Panc1 (cell line): ENCODE results near the gene BAHCC1. TPM values are rescaled to one million over a fixed set of nuclear protein-coding genes. Genes with fewer than 3 reads are reported as not detected.

Experiments
- ATAC-seq: fragments of 200-7000 bp; cut with Tn5 transposase; 2 replicates; pipeline ENCODE4 v1.9.1; 2020; ENCODE audit warnings: mild to moderate bottlenecking, moderate library complexity
- BruUV-seq: library from RNA; stranded (reverse); fragments of 400-500 nt; replicated peaks from 2 replicates; lab custom pipeline; 2021; lab: Mats Ljungman, UMichigan
- CTCF ChIA-PET: fragments of 300-600 bp; sonication (Branson Sonifier 250); formaldehyde crosslinking; loops from one replicate; lab custom pipeline; 2022; ENCODE audit warnings: antibody characterized with exemption; lab: Charles Lee
- POLR2A ChIA-PET: fragments of 300-600 bp; sonication (Branson Sonifier 250); formaldehyde crosslinking; loops from one replicate; lab custom pipeline; 2022; ENCODE audit warnings: antibody characterized with exemption; lab: Charles Lee
- DNase-seq: peaks from one replicate; pipeline ENCODE4 v3.0.0-alpha.2; 2010; ENCODE audit warnings: low read depth, low spot score
- H3K27ac ChIP-seq: 2 replicates; pipeline ENCODE4 v1.5.1; 2011; ENCODE audit warnings: mild to moderate bottlenecking, low read length, inconsistent platforms
- H3K27me3 ChIP-seq: fragments of 200-500 bp; sonication (Bioruptor generic); 2 replicates; pipeline ENCODE4 v1.6.0; 2014; ENCODE audit warnings: low read length, inconsistent platforms; ENCODE audit not compliant: control insufficient read depth, insufficient read depth
- H3K36me3 ChIP-seq: fragments of 200-500 bp; sonication (Bioruptor generic); 2 replicates; pipeline ENCODE4 v1.5.1; 2014; ENCODE audit warnings: inconsistent platforms, mild to moderate bottlenecking, low read length, moderate library complexity; ENCODE audit not compliant: control insufficient read depth, insufficient read depth
- H3K4me1 ChIP-seq: 2 replicates; pipeline ENCODE4 v1.5.1; 2011; ENCODE audit warnings: inconsistent platforms, mild to moderate bottlenecking, low read length, moderate library complexity; ENCODE audit not compliant: control insufficient read depth, insufficient read depth
- H3K4me3 ChIP-seq, 2 experiments: 2 replicates each; pipeline ENCODE4 v1.5.1; 2011 to 2012; ENCODE audit warnings: low read depth in 2 of 2, low read length in 2 of 2, mild to moderate bottlenecking in 2 of 2, inconsistent platforms in 1 of 2, moderate library complexity in 1 of 2
- H3K9me3 ChIP-seq: fragments of 200-500 bp; sonication (Bioruptor generic); 2 replicates; pipeline ENCODE4 v1.5.1; 2014; ENCODE audit warnings: low read depth, mild to moderate bottlenecking, inconsistent platforms, low read length, moderate library complexity; ENCODE audit not compliant: control insufficient read depth, insufficient read depth
- CTCF ChIP-seq: fragments of 450-650 bp; IDR thresholded peaks from 2 replicates; pipeline ENCODE4 v1.5.1; 2017; ENCODE audit warnings: mild to moderate bottlenecking
- POLR2AphosphoS5 ChIP-seq: IDR thresholded peaks from 2 replicates; pipeline ENCODE4 v1.6.1; 2012; ENCODE audit warnings: mild to moderate bottlenecking, low read depth, low read length, moderate library complexity
- REST ChIP-seq, 2 experiments: IDR thresholded peaks; 2 replicates each; pipeline ENCODE4 v1.6.1; 2011 to 2012; ENCODE audit warnings: low read depth in 2 of 2, control low read depth in 1 of 2, low read length in 1 of 2, mild to moderate bottlenecking in 1 of 2, moderate library complexity in 1 of 2; ENCODE audit not compliant: insufficient read depth in 1 of 2
- SIN3A ChIP-seq: IDR thresholded peaks from 2 replicates; pipeline ENCODE4 v1.6.1; 2012; ENCODE audit warnings: low read depth, mild to moderate bottlenecking, low read length, moderate library complexity, borderline replicate concordance; ENCODE audit not compliant: insufficient read depth
- TCF7L2 ChIP-seq: IDR thresholded peaks from 2 replicates; pipeline ENCODE4 v1.6.1; 2011; ENCODE audit warnings: mild to moderate bottlenecking, low read depth, low read length, inconsistent platforms
- in situ Hi-C: cut with HindIII; loops from 2 replicates; pipeline ENCODE4 v1.10.0; 2016; ENCODE audit warnings: low sequenced_read_pairs, low pct_unique_long_range_greater_than_20kb
- intact Hi-C: fragments of 100-400 bp; cut with micrococcal nuclease; formaldehyde crosslinking; loops from one replicate; pipeline ENCODE4 v1.10.0; 2022; ENCODE audit not compliant: unreplicated experiment
- total RNA-seq: library from RNA; stranded (reverse); gene quantifications from one replicate; pipeline ENCODE4 v1.2.1, GENCODE V29; 2021; ENCODE audit not compliant: unreplicated experiment

BAHCC1 gene
- total RNA-seq, 1 experiment from 2014 or later = 77.4 TPM

GRCh38 chr17:81468111-81468769 lies 73.0 kb downstream of the BAHCC1 start:
- no peaks in the 10 kb centered on the region for H3K9me3 ChIP-seq
- DNase-seq (no peak), ATAC-seq (no peak)
- TF ChIP-seq SIN3A (no peak), CTCF (no peak), POLR2AphosphoS5 (no peak), TCF7L2 (no peak), REST (IDR thresholded peaks at IDR 0.05; ENCODE audit: insufficient read depth in 1 of 2, low read depth in 2 of 2, low read length in 1 of 2) (no peak)
- H3K36me3 ChIP-seq = no peaks in the 10 kb centered on the region
- H3K4me3 ChIP-seq = no peak overlapping the region
- ChIA-PET CTCF (no interaction called here), POLR2A (no interaction called here)
- intact Hi-C loops (no loop called here), in situ Hi-C loops (no loop called here)
- H3K27me3 ChIP-seq = no peaks in the 10 kb centered on the region
- no peak overlapping the region for H3K27ac ChIP-seq
- peaks cover 26% of the 10 kb centered on the region for H3K4me1 ChIP-seq
- BruUV-seq = no TSS peak

GRCh38 chr17:81468770-81469121 lies 73.5 kb downstream of the BAHCC1 start:
- CTCF ChIA-PET = no interaction called here
- Histone ChIP-seq H3K36me3 (no peaks in the 10 kb centered on the region), H3K4me3 (no peak overlapping the region), H3K27ac (no peak overlapping the region), H3K9me3 (no peaks in the 10 kb centered on the region), H3K27me3 (no peaks in the 10 kb centered on the region), H3K4me1 (peaks cover 26% of the 10 kb centered on the region)
- ATAC-seq (no peak), DNase-seq (no peak)
- no peak for TF ChIP-seq TCF7L2
- TF ChIP-seq POLR2AphosphoS5 = no peak
- no peak for TF ChIP-seq CTCF
- TF ChIP-seq REST (IDR thresholded peaks at IDR 0.05; ENCODE audit: insufficient read depth in 1 of 2, low read depth in 2 of 2, low read length in 1 of 2) = no peak
- TF ChIP-seq SIN3A = no peak
- in situ Hi-C loops = no loop called here
- intact Hi-C loops = no loop called here
- BruUV-seq = no TSS peak
- POLR2A ChIA-PET = no interaction called here
